ENCODE results near the gene SNCA.

SNCA gene

DNA sequence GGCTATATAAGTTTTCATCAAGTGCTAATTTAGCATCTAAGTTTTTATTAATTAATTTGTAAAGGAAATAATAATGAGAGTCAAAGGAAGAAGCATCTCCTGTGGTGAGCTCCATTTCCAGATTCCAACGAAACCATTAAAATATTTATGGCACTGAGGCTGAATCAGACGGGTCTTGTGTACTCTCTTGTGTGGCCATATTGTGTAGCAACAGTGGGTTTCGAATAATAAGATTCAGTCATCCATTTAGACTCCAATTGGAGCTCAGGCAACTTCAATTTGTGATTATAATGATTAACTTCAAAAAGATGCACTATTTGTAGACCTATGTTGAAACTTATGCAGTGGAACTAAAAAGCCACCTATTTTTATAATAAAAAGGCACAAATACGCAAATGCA lies 82.4 kb downstream of the SNCA start:
- no peak for DNase-seq (ENCODE audit: low spot score)

DNA sequence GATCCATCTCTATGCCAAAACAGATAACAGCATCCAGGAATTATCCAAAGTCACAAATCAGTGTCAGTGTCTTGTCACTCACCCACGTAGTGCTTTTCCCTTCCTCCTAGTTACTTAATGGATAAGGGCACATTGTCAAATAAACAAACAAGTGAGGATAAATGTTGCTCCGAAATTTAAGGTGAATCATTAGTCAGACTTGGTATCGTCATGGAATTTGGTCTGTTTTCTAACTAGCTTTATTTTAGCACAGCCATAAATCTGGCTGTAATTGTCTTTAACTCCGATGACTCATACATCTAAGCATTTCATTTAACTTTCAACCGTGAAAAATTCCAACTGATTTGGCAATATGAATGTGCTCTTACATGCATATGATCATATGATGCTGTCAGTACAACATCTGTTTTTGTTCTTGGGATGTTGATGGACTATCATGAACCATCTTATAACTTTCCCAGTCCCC lies 83.3 kb downstream of the SNCA start:
- DNase-seq (ENCODE audit: low spot score): no peak

DNA sequence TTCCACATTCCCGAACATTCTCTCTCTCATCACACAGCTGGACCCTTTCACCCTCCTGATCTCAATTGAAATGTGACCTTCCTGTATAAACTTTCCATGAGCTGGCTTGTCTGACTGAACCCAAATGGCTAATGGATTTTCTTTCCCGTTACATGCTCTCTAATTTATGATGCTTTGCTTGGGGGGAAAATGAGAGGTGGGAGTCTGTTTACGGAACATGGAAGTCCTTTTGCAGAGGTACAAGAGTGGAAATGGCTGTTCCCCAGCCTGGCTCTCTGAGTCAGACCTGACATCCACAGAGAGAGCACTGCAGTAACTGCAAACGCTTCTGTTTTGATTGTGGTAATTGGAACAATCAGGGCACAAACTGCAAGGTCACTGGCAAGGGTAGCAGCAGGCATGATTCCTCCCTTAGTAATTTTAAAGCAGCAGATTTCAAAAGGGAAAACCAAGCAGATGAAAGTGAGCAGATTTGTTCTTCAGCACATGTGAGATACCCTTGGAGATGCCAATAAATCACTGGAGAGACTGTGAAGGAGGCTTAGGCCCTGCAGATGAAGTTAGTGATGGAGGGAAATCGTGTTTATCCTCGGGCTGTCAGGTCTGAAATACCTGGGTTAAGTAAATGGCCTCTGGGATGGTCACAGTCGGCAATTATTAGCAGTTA lies 83.9 kb downstream of the SNCA start:
- no peak for DNase-seq (ENCODE audit: low spot score)

DNA sequence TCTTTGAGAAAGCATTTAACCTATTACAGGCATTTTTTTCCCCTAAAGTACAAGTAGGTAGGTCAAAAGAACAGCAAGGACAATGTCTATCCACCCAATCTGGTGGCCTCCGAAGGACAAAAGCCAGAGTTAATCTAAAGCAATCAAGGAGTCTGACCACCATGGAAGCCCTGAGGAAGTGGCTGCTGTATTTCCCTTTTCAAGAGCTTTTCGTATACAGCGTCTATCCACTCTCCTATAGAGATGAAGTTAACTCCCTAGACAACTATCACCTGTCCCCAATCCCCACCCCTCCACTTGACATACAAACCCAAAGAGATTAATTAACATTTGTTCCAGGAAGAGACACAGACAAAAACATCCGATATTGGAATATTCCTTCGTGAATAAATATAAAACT lies 85.5 kb downstream of the SNCA start:
- DNase-seq (ENCODE audit: low spot score): no peak

DNA sequence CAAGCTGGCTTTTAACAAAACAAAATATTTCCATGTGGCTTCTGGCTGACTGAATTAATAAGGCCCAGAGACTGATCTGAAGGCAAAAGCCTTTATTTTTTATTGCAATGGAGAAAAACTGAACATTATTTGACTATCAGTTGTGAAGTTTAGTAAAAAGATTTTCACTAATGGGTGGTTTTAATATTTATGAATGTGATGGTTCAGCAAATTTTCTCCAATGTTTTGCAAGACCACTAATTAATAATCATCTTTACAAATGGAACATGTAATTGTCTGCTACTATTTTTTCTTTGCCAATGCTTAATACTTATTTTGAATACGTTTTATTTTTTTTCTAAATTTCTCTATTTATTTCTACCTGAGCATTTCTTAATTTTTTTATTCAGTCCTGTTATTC lies 90.6 kb downstream of the SNCA start:
- no peak for DNase-seq (ENCODE audit: low spot score)

DNA sequence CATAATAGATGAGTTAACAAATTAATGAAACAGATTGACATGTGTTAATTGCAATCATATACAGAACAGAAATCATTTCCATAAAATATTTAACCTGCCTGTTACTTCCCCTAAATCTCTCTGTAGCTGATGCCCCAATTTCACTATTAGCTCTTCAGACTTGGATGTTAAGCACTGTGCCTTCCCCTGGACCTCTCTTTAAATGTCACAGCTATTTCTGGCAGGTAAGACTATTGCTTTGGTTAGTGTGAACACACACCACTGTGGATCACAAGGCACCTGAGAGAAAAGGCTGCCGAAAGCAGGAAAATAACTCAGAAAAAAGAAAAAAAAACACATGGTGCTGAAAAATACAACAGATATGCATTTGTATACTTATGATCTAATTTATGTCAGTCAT lies 91.3 kb downstream of the SNCA start:
- DNase-seq (ENCODE audit: low spot score): no peak

DNA sequence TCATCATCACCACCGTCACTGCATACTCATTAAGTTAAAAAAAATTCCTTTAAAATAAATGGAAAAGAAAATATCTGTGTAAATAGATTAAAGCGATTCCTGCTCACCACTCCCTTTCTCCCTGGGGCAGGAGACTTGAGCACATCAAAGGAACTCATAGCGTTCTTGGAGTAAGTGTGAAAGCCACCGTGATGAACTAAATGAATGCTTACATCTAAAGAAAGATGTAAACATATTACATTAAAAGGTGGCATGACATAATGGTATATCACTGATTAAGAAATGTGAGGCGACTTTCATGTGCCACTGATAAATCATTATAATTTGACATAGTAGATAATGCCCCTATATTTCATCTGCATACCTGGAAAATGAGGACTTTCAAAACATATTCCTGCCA lies 92.0 kb downstream of the SNCA start:
- DNase-seq (ENCODE audit: low spot score): no peak

DNA sequence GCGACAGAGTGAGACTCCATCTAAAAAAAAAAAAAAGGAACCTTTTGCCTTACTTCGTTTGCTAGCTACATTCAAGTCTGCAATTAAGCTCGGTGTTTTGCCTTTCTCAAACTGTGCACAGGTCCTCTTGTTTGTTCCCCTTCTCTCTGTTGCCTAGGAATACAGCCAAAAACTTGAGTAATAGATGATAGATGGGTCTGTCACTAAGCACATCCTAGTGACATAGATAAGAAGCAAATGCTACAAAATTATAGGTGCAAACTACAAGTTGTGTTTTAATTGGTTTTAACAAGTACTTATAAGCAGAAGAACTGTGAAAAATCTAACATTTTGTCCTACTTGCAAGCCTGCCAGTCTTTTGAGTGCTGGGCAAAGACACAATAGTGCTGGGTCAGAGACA lies 95.2 kb downstream of the SNCA start:
- no peak for DNase-seq (ENCODE audit: low spot score)

DNA sequence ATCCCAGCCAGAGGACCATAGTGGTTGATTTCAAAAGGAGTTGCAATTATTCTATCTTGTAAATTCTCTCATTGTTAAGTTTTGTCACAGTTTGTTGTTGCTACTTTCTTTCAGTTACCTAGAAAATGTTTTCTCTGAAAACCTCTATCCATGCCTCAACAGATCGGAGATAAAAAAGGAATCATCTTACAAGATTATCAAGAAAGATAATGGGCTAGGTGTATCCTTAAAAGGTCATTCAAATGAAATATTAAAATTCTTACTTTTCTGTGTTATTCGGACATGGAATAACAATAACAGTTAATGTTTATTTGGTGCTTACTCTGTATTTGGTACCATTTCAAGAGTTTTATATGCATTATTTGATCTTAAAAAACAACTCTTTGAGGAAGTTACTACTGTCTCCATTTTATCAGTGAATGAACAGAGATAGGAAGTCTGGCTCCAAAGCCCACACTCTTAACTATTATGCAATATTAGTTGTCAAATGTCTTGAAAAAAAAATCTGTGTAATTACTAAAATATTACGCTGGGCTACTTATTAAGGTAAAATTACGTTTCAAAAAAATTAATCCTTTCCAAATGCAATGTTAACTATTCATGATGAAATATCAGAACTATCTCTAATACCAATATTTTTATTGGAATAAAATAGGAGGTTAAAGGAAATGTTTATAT lies 97.5 kb downstream of the SNCA start:
- no peak for DNase-seq (ENCODE audit: low spot score)

DNA sequence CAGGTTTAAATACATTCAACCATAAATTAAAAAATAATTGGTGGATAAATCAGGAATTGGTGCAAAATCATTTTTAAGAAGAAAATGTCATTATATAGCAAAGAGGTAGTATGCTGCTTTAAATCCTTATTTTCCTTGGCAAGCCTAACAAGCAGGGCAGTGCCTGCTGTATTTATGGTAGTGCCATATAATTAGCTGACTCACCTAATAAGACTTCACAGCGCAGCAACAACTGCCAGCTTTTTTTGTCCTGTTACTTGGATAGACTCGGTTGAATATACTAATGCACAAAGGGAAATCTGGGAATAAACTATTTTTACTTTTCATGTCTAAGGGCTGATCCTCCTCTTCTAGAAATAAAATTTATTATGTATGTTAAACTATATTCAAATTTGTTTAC lies 99.1 kb downstream of the SNCA start:
- no peak for DNase-seq (ENCODE audit: low spot score)

DNA sequence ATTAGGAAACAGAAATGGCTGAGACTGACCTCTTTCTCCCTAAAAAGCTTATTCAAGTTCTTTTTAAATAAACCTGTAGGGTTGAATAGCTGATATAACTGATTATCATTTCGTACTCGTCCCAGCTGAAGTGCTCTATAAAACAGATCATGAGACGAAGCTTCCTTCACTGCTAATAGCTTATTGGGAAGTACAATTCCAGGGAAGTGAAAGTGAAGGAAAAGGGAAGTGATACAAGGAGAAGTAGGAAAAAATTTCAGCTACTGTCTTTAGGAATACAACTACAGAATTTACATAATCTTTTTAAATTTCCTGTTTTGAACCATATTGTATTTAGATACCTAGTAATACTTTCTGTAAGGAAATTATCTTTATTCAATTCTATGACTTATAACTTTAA lies 103.0 kb downstream of the SNCA start:
- no peak for DNase-seq (ENCODE audit: low spot score)

DNA sequence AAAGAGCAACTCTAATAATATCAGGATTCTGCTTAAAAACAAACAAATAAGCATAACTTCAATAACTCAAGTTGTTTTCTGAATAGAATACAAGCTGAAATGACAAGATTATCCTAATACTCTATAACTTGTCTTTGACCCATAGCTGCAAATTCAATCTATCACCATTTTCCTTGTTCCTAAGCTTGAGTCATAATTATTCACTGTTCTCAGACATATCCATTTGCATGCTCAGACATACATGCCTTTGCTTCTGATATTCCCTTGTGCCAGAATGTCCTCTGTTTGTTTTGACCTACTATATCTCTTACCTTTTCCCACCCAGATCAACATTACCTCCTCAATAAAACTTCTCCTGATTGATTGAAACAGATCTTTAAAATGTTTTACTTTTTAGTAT lies 109.7 kb downstream of the SNCA start:
- no peak for DNase-seq (ENCODE audit: low spot score)

DNA sequence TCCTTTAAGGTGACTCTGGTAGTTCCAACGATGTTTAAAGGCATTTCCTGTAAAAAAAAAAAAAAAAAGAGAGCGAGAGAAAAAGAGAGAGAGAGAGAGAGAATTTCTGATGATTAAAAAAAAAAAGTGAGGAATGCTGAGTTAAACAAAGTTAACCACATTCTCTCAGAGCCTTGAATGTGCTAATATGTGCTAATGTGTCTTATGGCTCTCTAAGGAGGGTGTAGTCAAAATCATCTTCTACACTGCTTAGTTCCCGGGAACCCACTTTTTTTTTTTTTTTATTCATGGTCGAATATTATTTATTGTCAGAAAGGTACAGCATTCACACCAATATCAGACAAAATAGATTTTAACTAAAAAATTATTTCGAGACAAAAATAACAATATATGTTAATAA lies 111.7 kb downstream of the SNCA start:
- DNase-seq (ENCODE audit: low spot score): no peak

DNA sequence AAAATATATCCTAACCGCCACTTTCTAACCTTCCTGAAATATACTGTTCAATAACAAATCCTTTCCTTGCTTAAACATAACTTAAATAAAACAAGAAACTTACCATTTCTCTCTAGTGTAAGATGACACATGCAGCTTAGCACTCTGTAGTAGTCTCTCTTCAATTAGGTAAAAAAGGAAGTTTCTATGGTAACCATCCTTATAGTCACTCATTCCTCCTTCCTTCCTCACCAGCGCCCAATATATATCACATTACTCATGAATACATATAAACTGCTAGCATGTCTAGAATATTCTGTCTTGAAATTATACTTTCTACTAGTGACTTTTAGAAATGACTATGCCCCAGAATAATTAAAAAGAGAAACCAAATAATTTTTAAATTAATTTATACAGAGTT lies 112.2 kb downstream of the SNCA start:
- DNase-seq (ENCODE audit: low spot score): no peak

DNA sequence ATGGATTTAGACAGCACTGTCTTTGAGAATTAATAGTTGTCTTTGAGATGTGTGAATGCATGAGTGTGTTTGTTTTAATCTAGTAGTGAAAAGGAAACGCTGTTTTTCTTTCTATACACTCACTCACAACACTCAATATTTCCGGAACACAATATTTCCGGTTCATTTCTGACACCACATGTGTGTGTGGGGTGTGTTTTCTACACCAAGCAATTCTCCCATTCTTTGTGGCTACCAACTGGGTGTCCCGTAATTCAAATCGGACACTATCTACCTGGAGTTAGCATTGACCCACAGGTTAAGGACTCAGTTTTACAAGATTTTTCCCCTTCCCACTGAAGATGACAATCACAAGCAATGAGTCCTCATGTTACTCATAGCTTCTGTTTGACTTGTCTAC lies 113.9 kb downstream of the SNCA start:
- no peak for DNase-seq (ENCODE audit: low spot score)

DNA sequence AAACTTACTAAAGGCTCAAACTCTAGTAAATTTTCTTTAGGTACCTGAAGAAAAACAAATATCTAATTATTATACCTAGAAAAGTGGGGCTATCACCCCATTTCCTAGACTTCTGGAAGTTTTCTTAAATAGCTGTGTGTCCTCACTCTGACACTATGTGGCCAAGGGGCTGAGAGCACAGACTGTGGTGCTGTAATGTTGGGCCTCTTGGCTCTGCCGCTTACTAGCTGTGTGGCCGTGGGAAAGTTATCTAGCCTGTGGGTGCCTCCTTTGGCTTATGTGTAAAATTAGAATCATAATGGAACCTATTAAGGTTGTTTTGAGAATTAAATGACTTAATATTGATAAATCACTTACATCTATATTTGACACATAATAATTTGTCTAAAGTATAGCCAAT lies 114.4 kb downstream of the SNCA start:
- DNase-seq (ENCODE audit: low spot score): no peak

DNA sequence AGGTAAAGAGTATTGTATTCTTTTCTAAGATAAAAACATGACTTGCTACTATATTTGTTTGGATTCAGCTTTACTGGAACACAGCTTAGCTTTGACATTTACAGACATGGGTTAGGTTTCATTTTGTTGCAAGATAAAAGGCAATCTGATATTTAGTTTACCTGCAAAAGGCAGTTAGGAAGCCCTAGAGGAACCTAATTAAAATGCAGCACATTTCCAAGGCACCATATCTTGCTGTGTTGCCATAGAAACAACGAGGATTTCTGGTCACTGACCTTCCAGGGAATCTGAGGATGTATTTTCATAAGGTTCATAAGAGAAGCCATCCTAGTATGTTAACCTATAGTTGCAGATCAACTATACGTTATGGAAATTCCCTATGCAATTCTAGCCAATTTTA lies 116.0 kb downstream of the SNCA start:
- no peak for DNase-seq (ENCODE audit: low spot score)

DNA sequence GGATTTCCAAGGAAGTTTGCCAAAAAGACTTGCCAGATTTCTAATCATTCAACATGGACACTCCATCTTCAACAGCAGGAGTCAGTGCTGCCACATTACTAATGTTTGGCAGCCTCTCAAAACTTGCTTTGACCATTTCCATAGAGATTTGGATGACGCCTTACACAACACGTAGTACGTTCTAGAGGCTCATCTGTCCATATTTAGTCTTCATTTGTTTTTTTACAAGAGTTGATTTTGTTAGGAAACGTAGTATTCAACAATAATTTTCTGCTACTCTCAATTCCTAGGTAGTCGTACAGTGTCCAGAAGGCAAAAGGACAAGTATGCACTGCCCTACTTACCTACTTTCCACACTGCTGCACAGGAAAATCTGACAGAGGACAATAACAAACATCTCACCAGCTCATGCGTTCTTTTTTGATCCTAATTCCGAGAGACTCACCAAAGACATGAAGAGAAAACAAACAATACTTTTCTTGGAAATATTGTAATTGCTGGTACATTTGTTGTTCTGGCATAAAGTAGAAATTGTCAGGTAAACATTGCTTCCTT lies 117.3 kb downstream of the SNCA start:
- no peak for DNase-seq (ENCODE audit: low spot score)

DNA sequence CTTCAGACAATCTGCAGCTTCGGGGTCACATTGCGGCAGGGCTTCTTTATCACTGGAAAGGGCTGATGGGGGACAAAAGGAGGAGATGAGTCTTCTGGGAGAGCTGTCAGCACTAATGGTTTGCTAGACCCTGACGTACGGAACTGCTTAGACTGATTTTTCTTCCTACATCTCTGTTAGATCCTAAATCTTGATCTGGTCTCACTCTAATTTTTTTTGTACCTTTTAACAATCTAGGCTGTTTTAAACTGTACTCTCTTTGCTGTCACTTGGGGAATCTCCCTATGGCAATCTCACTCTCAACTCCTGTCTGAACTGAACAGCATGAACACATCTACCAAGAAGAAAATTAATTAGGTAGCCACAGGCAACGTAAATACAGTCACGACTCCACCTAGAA lies 120.1 kb downstream of the SNCA start:
- no peak for DNase-seq (ENCODE audit: low spot score)

DNA sequence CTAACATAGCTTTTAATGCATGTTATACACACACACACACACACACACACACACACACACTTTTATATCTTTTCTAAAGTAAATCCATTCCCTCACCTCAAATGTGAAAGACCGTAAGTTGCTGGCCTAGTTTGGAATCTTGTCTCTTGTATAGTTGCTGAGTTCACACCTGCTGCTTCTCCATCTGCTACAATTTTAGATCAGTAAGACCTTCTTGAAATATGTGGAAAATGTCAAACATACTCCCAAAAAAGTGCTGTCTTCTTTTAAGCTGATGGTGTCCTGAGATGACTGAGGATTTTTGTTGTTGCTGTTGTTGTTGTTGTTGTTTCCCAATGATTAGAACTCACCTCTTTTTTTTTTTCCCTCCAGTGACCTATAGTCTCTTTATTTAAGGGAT lies 121.3 kb downstream of the SNCA start:
- no peak for DNase-seq (ENCODE audit: low spot score)

DNA sequence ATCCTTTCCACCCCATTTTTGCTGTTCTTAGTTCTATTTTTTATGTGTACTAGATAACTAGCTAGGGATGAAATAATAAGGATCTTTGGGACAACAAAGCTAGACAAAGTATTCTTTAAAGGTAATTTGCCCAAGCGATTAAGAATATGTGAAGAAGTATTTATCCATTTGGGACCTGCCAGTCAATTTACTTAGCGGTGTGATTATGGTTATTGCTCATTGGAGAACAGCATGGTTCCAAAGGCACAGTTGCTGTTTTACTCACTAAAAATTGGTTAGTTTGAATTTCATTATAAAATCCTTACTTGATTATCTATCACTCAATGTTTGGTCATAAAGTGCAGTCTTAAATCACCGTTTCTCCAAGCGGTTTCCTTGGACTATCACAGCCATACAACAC lies 124.1 kb downstream of the SNCA start:
- DNase-seq (ENCODE audit: low spot score): no peak

DNA sequence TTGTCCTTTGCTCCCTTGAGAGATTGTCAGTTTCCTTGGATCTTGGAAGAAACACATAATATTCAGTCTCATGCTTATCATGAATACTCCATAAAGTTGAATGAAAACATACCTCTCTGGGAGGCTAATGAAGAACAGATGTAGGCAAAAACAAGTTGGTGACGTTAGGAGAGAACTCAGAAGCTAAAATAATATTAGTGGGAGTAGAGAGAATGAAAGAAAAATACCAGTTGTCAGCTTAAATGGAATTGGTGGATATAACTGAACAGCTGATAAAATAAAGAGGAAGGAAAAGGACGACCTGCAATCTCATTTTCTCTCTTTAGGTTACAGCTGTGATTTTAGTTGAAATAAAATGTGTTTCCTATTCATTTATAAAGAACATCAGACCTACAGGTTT lies 124.8 kb downstream of the SNCA start:
- DNase-seq (ENCODE audit: low spot score): no peak

DNA sequence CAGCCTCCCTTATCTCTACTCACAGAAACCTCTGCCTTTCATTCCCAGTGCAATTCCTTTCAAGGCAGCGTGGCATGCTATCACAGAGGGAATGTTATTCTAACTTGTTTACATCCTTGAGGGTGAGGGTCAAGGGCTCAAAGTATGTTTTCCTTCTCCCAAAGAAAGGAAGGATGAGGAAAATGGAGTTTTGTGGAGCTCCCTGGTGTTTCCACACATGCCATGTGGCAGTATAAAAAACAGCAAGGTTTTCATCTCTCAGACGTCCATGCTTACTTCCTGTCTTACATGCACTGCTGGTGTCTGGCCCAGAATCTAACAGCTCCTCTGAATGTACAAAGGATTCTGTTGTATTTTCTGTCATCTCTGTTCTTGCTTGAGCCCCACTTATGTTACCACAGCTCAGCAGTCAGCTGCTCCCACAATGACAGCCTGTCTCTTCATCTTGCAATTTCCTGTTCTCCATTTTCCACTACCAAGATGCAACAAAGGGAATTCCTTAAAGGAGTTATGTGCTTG lies 128.0 kb downstream of the SNCA start:
- no peak for DNase-seq (ENCODE audit: low spot score)

DNA sequence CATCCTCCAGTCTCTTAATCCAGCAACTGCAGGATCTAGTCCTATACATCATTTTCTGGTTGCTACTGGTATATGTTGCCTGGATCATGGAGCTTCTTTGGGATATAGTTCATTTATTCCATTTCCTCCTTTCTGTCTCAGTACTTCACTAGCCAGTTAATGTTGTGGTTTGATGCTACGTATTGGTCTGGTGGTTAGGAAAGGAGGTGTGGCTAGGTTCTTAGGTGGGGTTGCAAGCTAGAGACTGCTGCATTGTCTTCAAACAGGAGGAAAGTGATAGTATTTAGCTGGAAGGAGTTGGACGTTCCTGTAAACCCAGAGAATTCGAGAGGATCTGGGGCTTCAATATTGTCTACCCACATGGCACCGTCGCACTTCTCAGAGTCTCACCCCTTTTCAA lies 129.5 kb downstream of the SNCA start:
- DNase-seq (ENCODE audit: low spot score): no peak

Measured in germinal center (tissue), 1 donor.